Thyroid gland (tissue), 4 donors: ENCODE results near the gene RPS27L.

Experiments used
- POLR2A ChIP-seq, 2 donors: fragments of 450-650 bp; IDR thresholded peaks; one replicate each; pipeline ENCODE4 v1.6.1; 2017; ENCODE audit warnings: antibody characterized with exemption in 2 of 2, mild to moderate bottlenecking in 2 of 2, moderate library complexity in 1 of 2
- TF ChIP-seq, protein P1 (sequence below), 6 experiments: fragments of 200-600 bp in 3 of 6; fragments of 450-650 bp in 3 of 6; sonication (generic) in 3 of 6; IDR thresholded peaks; one replicate each; pipeline ENCODE4 v1.5.1; 2016 to 2019; ENCODE audit warnings: antibody characterized with exemption in 6 of 6, mild to moderate bottlenecking in 2 of 6, inconsistent platforms in 1 of 6, moderate library complexity in 1 of 6

DNA sequence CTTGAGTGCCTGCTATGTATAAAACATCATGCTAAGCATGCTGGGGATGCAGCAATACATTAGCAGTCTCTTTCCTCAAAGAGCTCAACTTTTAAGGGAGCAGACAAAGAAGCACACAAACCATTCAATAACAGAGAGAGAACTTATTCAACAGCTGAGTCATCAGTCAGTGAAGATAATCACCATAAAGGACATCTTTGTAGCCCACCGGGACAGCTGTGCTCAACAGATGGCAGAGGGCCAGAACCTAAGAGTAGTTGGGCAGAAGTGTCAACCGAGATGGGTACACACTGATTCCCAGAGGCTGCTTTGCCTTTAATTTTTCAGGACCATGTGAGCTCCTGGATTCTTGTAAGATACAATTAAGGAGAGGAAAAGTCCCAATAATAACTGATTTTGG is 27.9 kb upstream of the RPS27L start:
- TF ChIP-seq, protein P1, sequence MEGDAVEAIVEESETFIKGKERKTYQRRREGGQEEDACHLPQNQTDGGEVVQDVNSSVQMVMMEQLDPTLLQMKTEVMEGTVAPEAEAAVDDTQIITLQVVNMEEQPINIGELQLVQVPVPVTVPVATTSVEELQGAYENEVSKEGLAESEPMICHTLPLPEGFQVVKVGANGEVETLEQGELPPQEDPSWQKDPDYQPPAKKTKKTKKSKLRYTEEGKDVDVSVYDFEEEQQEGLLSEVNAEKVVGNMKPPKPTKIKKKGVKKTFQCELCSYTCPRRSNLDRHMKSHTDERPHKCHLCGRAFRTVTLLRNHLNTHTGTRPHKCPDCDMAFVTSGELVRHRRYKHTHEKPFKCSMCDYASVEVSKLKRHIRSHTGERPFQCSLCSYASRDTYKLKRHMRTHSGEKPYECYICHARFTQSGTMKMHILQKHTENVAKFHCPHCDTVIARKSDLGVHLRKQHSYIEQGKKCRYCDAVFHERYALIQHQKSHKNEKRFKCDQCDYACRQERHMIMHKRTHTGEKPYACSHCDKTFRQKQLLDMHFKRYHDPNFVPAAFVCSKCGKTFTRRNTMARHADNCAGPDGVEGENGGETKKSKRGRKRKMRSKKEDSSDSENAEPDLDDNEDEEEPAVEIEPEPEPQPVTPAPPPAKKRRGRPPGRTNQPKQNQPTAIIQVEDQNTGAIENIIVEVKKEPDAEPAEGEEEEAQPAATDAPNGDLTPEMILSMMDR (IDR thresholded peaks at IDR 0.05) = no peak
- no peak for TF ChIP-seq POLR2A (IDR thresholded peaks at IDR 0.05)
